Neural progenitor cell (in vitro differentiated cells): ENCODE measurements around the gene FAM168B.

Source experiments
- CTCF ChIP-seq: fragments of 200-600 bp; sonication (generic); IDR thresholded peaks from 2 replicates; pipeline ENCODE4 v1.5.1; 2017; ENCODE audit warnings: antibody characterized with exemption, mild to moderate bottlenecking
- EZH2 ChIP-seq: fragments of 200-600 bp; sonication (generic); IDR thresholded peaks from 2 replicates; pipeline ENCODE4 v1.6.1; 2017; ENCODE audit warnings: antibody characterized with exemption, mild to moderate bottlenecking, moderate library complexity
- EZH2phosphoT487 ChIP-seq: fragments of 200-600 bp; sonication (generic); IDR thresholded peaks from 2 replicates; pipeline ENCODE4 v1.6.1; 2017; ENCODE audit warnings: antibody characterized with exemption

- TF ChIP-seq EZH2phosphoT487 (no peak), CTCF (no peak), EZH2 (no peak)
These were observed 61.8 kb downstream of the FAM168B start for GRCh38 chr2:131031431-131031841.
